Gastroesophageal sphincter (tissue), 4 donors: Measurements from ENCODE around the gene HDDC2. TPM values are rescaled to one million over a fixed set of nuclear protein-coding genes. Genes with fewer than 3 reads are reported as not detected.

Experiments used
- ATAC-seq: fragments of 150-250 bp; one replicate; pipeline ENCODE4 v1.9.1; 2016; ENCODE audit warnings: mild to moderate bottlenecking, moderate library complexity
- H3K27ac ChIP-seq, 4 donors: fragments of 200-600 bp; sonication (generic) in 3 of 4; 1 replicate in 3 of 4; 2 replicates in 1 of 4; pipeline ENCODE4 v1.5.1; 2016 to 2019
- H3K27me3 ChIP-seq: fragments of 200-600 bp; sonication (generic); one replicate; pipeline ENCODE4 v1.5.1; 2019
- H3K36me3 ChIP-seq, 2 donors: fragments of 200-600 bp; sonication (generic); one replicate each; pipeline ENCODE4 v1.5.1; 2019; ENCODE audit warnings: control low read depth in 1 of 2
- H3K4me1 ChIP-seq, 3 donors: fragments of 200-600 bp; sonication (generic); 1 replicate in 2 of 3; 2 replicates in 1 of 3; pipeline ENCODE4 v1.5.1; 2016 to 2019; ENCODE audit warnings: control low read depth in 2 of 3
- H3K4me3 ChIP-seq, 2 donors: fragments of 200-600 bp; sonication (generic); one replicate each; pipeline ENCODE4 v1.5.1; 2019; ENCODE audit warnings: mild to moderate bottlenecking in 1 of 2, moderate library complexity in 1 of 2
- H3K9me3 ChIP-seq, 3 donors: fragments of 200-600 bp; sonication (generic); one replicate each; pipeline ENCODE4 v1.5.1; 2017 to 2019; ENCODE audit warnings: control low read depth in 2 of 3
- EP300 ChIP-seq: sonication (generic); formaldehyde crosslinking; IDR thresholded peaks from one replicate; pipeline ENCODE4 v1.6.1; 2017; ENCODE audit warnings: antibody characterized with exemption, mild to moderate bottlenecking
- POLR2A ChIP-seq, 2 donors: fragments of 450-650 bp; IDR thresholded peaks; one replicate each; pipeline ENCODE4 v1.6.1; 2017; ENCODE audit warnings: antibody characterized with exemption in 2 of 2, mild to moderate bottlenecking in 2 of 2, moderate library complexity in 1 of 2
- POLR2AphosphoS5 ChIP-seq: sonication (generic); formaldehyde crosslinking; IDR thresholded peaks from one replicate; pipeline ENCODE4 v1.6.1; 2017; ENCODE audit warnings: antibody characterized with exemption
- WGBS, 2 donors: methylation state at CpG; one replicate each; pipeline ENCODE4 v1.1.5; 2018; ENCODE audit warnings: low coverage in 1 of 2; 5-methylcytosine and 5-hydroxymethylcytosine counted together
- total RNA-seq, 4 donors: library from RNA; depleted of rRNA; stranded (reverse); fragments of >200 nt; gene quantifications; one replicate each; pipeline ENCODE4 v1.1.0, GENCODE V29; 2016
- TF ChIP-seq, protein P1 (sequence below), 4 experiments: fragments of 200-600 bp in 2 of 4; fragments of 450-650 bp in 2 of 4; sonication (generic) in 1 of 4; IDR thresholded peaks; one replicate each; pipeline ENCODE4 v1.5.1; 2017 to 2019; ENCODE audit warnings: antibody characterized with exemption in 4 of 4, mild to moderate bottlenecking in 2 of 4, moderate library complexity in 2 of 4

HDDC2 gene
- total RNA-seq, 4 donors from 2014 or later, result 30.9 to 48.9 (median 47.9) TPM

DNA sequence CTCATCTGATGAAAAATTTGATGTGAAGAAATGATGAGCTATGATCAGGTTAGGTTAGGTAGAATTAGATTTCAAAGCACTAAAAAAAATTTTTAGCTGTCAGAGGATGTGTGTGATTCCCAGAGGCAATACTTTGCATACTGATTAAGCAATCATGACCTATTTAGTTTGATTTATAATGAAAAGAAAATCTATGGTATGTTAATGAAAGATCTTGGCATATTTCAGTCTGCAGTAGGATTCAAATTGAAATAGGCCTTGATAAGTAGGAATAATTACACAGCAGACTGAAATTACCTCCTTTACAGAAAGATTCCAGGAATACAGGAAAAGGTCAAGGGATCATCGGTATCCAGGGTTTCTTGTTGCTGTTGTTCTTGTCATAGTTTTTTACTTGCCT lies 69.3 kb downstream of the HDDC2 start:
- ATAC-seq, result no peak
- TF ChIP-seq POLR2AphosphoS5, result no peak
- TF ChIP-seq EP300, result no peak
- TF ChIP-seq, protein P1, sequence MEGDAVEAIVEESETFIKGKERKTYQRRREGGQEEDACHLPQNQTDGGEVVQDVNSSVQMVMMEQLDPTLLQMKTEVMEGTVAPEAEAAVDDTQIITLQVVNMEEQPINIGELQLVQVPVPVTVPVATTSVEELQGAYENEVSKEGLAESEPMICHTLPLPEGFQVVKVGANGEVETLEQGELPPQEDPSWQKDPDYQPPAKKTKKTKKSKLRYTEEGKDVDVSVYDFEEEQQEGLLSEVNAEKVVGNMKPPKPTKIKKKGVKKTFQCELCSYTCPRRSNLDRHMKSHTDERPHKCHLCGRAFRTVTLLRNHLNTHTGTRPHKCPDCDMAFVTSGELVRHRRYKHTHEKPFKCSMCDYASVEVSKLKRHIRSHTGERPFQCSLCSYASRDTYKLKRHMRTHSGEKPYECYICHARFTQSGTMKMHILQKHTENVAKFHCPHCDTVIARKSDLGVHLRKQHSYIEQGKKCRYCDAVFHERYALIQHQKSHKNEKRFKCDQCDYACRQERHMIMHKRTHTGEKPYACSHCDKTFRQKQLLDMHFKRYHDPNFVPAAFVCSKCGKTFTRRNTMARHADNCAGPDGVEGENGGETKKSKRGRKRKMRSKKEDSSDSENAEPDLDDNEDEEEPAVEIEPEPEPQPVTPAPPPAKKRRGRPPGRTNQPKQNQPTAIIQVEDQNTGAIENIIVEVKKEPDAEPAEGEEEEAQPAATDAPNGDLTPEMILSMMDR (IDR thresholded peaks at IDR 0.05), result no peak
- no peak for TF ChIP-seq POLR2A (IDR thresholded peaks at IDR 0.05)
- H3K4me1 ChIP-seq, result peaks cover 0 to 6% (median 0%) of the 10 kb centered on the region in 3 donors
- H3K27me3 ChIP-seq, result no peaks in the 10 kb centered on the region
- no peaks in the 10 kb centered on the region for H3K36me3 ChIP-seq
- no peak overlapping the region for H3K4me3 ChIP-seq
- no peaks in the 10 kb centered on the region for H3K9me3 ChIP-seq
- no peak overlapping the region for H3K27ac ChIP-seq
- 69 to 88% methylated on average over 1 of the region's 1 CpG for WGBS, 2 donors

DNA sequence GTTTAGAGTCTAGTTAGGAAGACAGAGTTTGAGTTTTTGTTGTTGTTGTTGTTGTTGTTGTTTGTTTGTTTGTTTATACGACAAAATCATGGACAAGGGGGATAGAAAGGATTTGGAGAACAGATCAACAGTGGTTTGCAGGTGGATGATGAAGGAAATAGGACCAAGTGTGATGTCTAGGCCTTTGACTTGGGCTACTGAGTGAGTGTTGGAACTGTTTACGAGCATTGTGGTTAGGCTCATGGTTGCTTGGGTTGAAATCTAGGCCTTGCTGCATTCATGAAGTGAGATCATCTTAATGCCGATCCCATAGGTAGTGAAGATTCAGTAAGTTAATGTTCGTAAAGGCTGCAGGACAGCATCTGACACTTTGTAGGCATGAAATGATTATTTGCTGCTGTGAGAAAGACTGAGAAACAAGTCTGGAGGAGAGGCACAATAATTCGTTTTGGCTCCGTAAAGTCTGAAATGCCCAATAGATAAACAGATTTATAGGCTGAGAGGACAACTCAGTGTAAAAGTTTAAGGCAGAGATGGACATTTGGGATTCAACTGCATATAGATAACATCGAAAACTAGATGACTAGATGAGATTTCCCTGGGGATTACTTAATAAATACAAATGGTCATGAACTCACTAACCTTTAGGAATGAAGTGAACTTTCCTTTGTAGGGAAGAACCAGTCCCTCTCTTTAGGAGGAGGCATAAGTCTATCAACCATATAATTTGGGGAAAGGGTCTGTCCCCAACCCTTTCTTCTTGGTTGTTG lies 70.0 kb downstream of the HDDC2 start:
- 87 to 94% methylated on average over 7 of the region's 7 CpGs for WGBS, 2 donors
- H3K9me3 ChIP-seq, result no peaks in the 10 kb centered on the region
- no peak for ATAC-seq

DNA sequence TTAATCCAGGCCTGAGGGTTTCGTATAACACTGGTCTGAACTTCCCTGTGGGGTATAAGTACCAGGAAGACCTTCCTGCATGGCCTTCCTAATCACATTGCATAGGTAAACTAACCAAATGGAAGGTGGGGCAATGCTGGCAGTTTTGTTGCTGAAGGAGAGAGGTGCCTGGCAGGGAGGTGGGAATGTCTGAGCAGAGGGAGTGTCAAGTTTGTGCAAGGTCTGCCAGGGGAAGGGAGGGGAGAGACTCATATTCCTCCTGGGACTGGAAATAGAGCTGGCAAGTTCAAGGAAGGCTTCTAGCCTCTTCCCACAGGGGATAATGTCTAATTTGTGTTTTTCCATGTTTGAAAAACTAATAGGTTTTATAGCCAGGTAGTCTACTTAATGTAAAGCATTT lies 70.6 kb downstream of the HDDC2 start:
- no peak for ATAC-seq
- Histone ChIP-seq H3K9me3 (no peaks in the 10 kb centered on the region), H3K4me3 (no peak overlapping the region), H3K27ac (no peak overlapping the region), H3K27me3 (no peaks in the 10 kb centered on the region), H3K4me1 (peaks cover 0 to 6% (median 0%) of the 10 kb centered on the region in 3 donors), H3K36me3 (no peaks in the 10 kb centered on the region)
- WGBS, 2 donors, result no CpG with 5 or more reads among the region's 1 CpG
- TF ChIP-seq, protein P1 (IDR thresholded peaks at IDR 0.05), result no peak
- TF ChIP-seq POLR2AphosphoS5, result no peak
- TF ChIP-seq POLR2A (IDR thresholded peaks at IDR 0.05), result no peak
- no peak for TF ChIP-seq EP300

More for the DNA sequence above, 70.0 kb downstream of the HDDC2 start:
- H3K4me3 ChIP-seq, result no peak overlapping the region
- TF ChIP-seq, protein P1 (IDR thresholded peaks at IDR 0.05), result no peak
- no peak for TF ChIP-seq POLR2AphosphoS5
- no peak for TF ChIP-seq EP300
- no peak for TF ChIP-seq POLR2A (IDR thresholded peaks at IDR 0.05)
- H3K4me1 ChIP-seq, result peaks cover 0 to 6% (median 0%) of the 10 kb centered on the region in 3 donors
- H3K27ac ChIP-seq, result no peak overlapping the region
- no peaks in the 10 kb centered on the region for H3K36me3 ChIP-seq
- H3K27me3 ChIP-seq, result no peaks in the 10 kb centered on the region

DNA sequence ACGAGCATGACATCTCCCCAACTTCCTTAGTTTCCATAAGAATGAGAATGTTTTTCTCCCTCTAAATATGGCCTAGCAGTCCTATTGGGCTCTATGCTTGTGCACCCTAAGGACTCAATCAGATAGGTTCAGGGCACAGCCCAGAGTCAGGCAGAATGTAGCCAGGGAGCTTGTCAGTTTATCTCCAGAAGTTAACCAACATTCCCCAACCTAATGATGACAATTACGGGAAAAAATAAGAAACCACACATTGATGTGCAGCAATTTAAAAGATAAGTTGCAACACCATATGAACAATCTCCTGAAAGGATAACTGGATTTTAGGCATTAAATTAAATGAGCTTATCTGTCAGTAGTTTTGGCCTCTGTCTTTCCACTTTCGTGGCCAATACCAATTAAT lies 71.1 kb downstream of the HDDC2 start:
- WGBS, 2 donors, result 83 to 93% methylated on average over 1 to 3 of the region's 3 CpGs
- Histone ChIP-seq H3K9me3 (no peaks in the 10 kb centered on the region), H3K4me1 (peaks cover 0 to 6% (median 0%) of the 10 kb centered on the region in 3 donors), H3K27ac (no peak overlapping the region), H3K27me3 (no peaks in the 10 kb centered on the region), H3K36me3 (no peaks in the 10 kb centered on the region), H3K4me3 (no peak overlapping the region)
- no peak for TF ChIP-seq POLR2A (IDR thresholded peaks at IDR 0.05)
- TF ChIP-seq, protein P1 (IDR thresholded peaks at IDR 0.05), result no peak
- no peak for TF ChIP-seq EP300
- TF ChIP-seq POLR2AphosphoS5, result no peak
- ATAC-seq, result no peak

DNA sequence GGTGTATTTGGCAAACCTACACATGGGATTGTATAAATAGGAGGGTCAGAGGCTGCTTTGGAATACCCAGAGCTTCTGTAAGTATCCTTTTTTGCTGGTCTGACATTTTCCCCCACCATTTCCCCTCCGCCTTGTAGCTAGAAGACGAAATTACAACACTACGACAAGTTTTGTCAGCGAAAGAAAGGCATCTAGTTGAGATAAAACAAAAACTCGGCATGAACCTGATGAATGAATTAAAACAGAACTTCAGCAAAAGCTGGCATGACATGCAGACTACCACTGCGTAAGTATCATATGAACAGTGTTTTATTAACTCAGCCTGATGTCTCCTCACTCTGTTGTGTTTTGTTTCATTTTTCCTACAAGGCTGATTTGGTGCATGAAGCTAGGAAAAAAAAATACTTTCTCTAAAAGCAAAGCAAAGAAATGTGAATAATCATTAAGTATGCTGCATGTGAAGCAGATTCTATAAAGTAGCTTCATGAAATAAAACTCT lies 72.7 kb downstream of the HDDC2 start:
- ATAC-seq, result no peak
- no peak overlapping the region for H3K27ac ChIP-seq
- peaks cover 2 to 13% (median 4%) of the 10 kb centered on the region in 3 donors for H3K4me1 ChIP-seq
- H3K9me3 ChIP-seq, result no peaks in the 10 kb centered on the region
- TF ChIP-seq POLR2AphosphoS5 (no peak), EP300 (no peak), POLR2A (IDR thresholded peaks at IDR 0.05) (no peak)
- TF ChIP-seq, protein P1 (IDR thresholded peaks at IDR 0.05), result no peak
- no peaks in the 10 kb centered on the region for H3K27me3 ChIP-seq
- WGBS, 2 donors, result 5 to 17% methylated on average over 6 of the region's 6 CpGs
- H3K36me3 ChIP-seq, result no peaks in the 10 kb centered on the region
- H3K4me3 ChIP-seq, result no peak overlapping the region
